GM12878 (cell line): Measurements from ENCODE around the gene PHC3. TPM values are rescaled to one million over a fixed set of nuclear protein-coding genes. Genes with fewer than 3 reads are reported as not detected.

Source experiments
- ATAC-seq: fragments of 200-7000 bp; cut with Tn5 transposase; 3 replicates; pipeline ENCODE4 v1.9.1; 2020; ENCODE audit warnings: mild to moderate bottlenecking, moderate library complexity
- BruUV-seq: library from RNA; stranded (reverse); fragments of 400-500 nt; replicated peaks from 2 replicates; lab custom pipeline; 2021; lab: Mats Ljungman, UMichigan
- CTCF ChIA-PET: fragments of 300-600 bp; sonication (Branson Sonifier 250); formaldehyde crosslinking; extraction: SDS; loops from one replicate; lab custom pipeline; 2021; ENCODE audit warnings: inconsistent platforms; lab: Yijun Ruan, JAX
- POLR2A ChIA-PET: fragments of 350-600 bp; formaldehyde crosslinking; extraction: SDS; loops from one replicate; lab custom pipeline; 2021; ENCODE audit warnings: inconsistent platforms; lab: Charles Lee
- RAD21 ChIA-PET: fragments of 300-600 bp; sonication (Branson Sonifier 250); formaldehyde crosslinking; loops from one replicate; lab custom pipeline; 2023; ENCODE audit warnings: antibody characterized with exemption; ENCODE audit not compliant: unreplicated experiment; lab: Charles Lee
- SMC1A ChIA-PET: fragments of 300-600 bp; sonication (Branson Sonifier 250); formaldehyde crosslinking; loops from one replicate; lab custom pipeline; 2023; ENCODE audit not compliant: unreplicated experiment, uncharacterized antibody; lab: Charles Lee
- DNase-seq: peaks from one replicate; pipeline ENCODE4 v3.0.0-alpha.2; 2011; ENCODE audit warnings: low read depth, low spot score
- FAIRE-seq: peaks from 3 replicates; lab custom pipeline; 2011; peaks lifted over from hg19 to GRCh38; lab: Jason Lieb, UNC
- H2AFZ ChIP-seq: 2 replicates; pipeline ENCODE4 v1.6.0; 2011; ENCODE audit warnings: low read depth, low read length, control low read depth; ENCODE audit not compliant: control insufficient read depth
- H3K27ac ChIP-seq: 2 replicates; pipeline ENCODE4 v1.5.1; 2011; ENCODE audit warnings: control low read depth; ENCODE audit not compliant: control insufficient read depth, insufficient read depth
- H3K27me3 ChIP-seq, 2 experiments: replicated peaks in 1 of 2; 2 replicates each; pipeline versions ENCODE4 v1.6.0 to v1.6.1; 2011; ENCODE audit warnings: low read length in 1 of 2; ENCODE audit not compliant: control insufficient read depth in 2 of 2, insufficient read depth in 2 of 2
- H3K36me3 ChIP-seq, 2 experiments: 2 replicates each; pipeline ENCODE4 v1.5.1; 2011; ENCODE audit warnings: low read length in 1 of 2; ENCODE audit not compliant: control insufficient read depth in 2 of 2, insufficient read depth in 2 of 2
- H3K4me1 ChIP-seq: 2 replicates; pipeline ENCODE4 v1.6.1; 2011; ENCODE audit warnings: mild to moderate bottlenecking, low read length, moderate library complexity, mixed read lengths; ENCODE audit not compliant: control insufficient read depth, insufficient read depth
- H3K4me2 ChIP-seq: 2 replicates; pipeline ENCODE4 v1.6.0; 2011; ENCODE audit warnings: control low read depth; ENCODE audit not compliant: control insufficient read depth, insufficient read depth
- H3K4me3 ChIP-seq: fragments of 200-600 bp; sonication (generic); 2 replicates; pipeline ENCODE4 v1.5.1; 2016
- H3K79me2 ChIP-seq: 2 replicates; pipeline ENCODE4 v1.6.0; 2011; ENCODE audit warnings: low read length; ENCODE audit not compliant: control insufficient read depth, insufficient read depth
- H3K9ac ChIP-seq: 2 replicates; pipeline ENCODE4 v1.8.0; 2011; ENCODE audit warnings: low read length, control low read depth, mixed read lengths; ENCODE audit not compliant: control insufficient read depth, insufficient read depth
- H3K9me3 ChIP-seq: replicated peaks from 3 replicates; pipeline ENCODE4 v1.5.1; 2011; ENCODE audit warnings: mild to moderate bottlenecking, low read length; ENCODE audit not compliant: control insufficient read depth, insufficient read depth
- H4K20me1 ChIP-seq: 2 replicates; pipeline ENCODE4 v1.6.0; 2011; ENCODE audit not compliant: control insufficient read depth, insufficient read depth
- IKZF1 ChIP-seq: fragments of 450-650 bp; conservative IDR thresholded peaks from 2 replicates; pipeline ENCODE4 v1.6.1; 2017; ENCODE audit warnings: antibody characterized with exemption, mild to moderate bottlenecking
- KLF5 ChIP-seq: fragments of 450-650 bp; IDR thresholded peaks from 2 replicates; pipeline ENCODE4 v1.6.1; 2014; ENCODE audit warnings: mild to moderate bottlenecking; ENCODE audit not compliant: partially characterized antibody
- MYB ChIP-seq: fragments of 150-350 bp; IDR thresholded peaks from 2 replicates; pipeline ENCODE4 v1.6.1; 2014; ENCODE audit warnings: mild to moderate bottlenecking, low read depth, low read length, borderline replicate concordance
- NFXL1 ChIP-seq: fragments of 450-650 bp; IDR thresholded peaks from 2 replicates; pipeline ENCODE4 v1.6.1; 2017; ENCODE audit warnings: antibody characterized with exemption, mild to moderate bottlenecking, borderline replicate concordance
- NFYA ChIP-seq: IDR thresholded peaks from 2 replicates; pipeline ENCODE4 v1.6.1; 2011; ENCODE audit warnings: low read depth, mild to moderate bottlenecking, low read length, improper control_type of control experiment, borderline replicate concordance
- NR2C1 ChIP-seq: fragments of 450-650 bp; IDR thresholded peaks from 2 replicates; pipeline ENCODE4 v1.6.1; 2017; ENCODE audit warnings: antibody characterized with exemption, mild to moderate bottlenecking, moderate library complexity
- PAX8 ChIP-seq: fragments of 450-650 bp; IDR thresholded peaks from 2 replicates; pipeline ENCODE4 v1.6.1; 2017; ENCODE audit warnings: mild to moderate bottlenecking, moderate library complexity
- PML ChIP-seq: IDR thresholded peaks from 2 replicates; pipeline ENCODE4 v1.6.1; 2012; ENCODE audit warnings: low read length, inconsistent platforms
- POLR2A ChIP-seq: IDR thresholded peaks from 2 replicates; pipeline ENCODE4 v1.6.1; 2011; ENCODE audit warnings: low read depth, mild to moderate bottlenecking, low read length
- RELA ChIP-seq: fragments of 450-650 bp; IDR thresholded peaks from 2 replicates; pipeline ENCODE4 v1.8.0; 2014; ENCODE audit warnings: borderline replicate concordance; ENCODE audit not compliant: partially characterized antibody
- SIX5 ChIP-seq: IDR thresholded peaks from 2 replicates; pipeline ENCODE4 v1.6.1; 2011; ENCODE audit warnings: mild to moderate bottlenecking, low read depth, low read length, moderate library complexity; ENCODE audit not compliant: severe bottlenecking
- SPI1 ChIP-seq: IDR thresholded peaks from 2 replicates; pipeline ENCODE4 v1.6.1; 2011; ENCODE audit warnings: low read depth, mild to moderate bottlenecking, low read length, moderate library complexity, borderline replicate concordance; ENCODE audit not compliant: insufficient read depth
- SREBF1 ChIP-seq: IDR thresholded peaks from 2 replicates; pipeline ENCODE4 v1.6.1; 2012; ENCODE audit warnings: mild to moderate bottlenecking, low read length
- YY1 ChIP-seq: IDR thresholded peaks from 2 replicates; pipeline ENCODE4 v1.6.1; 2011; ENCODE audit warnings: low read depth, mild to moderate bottlenecking, low read length
- WGBS: methylation state at CpG from one replicate; pipeline ENCODE4 v1.1.6; 2016; ENCODE audit warnings: low lambda C conversion rate; ENCODE audit not compliant: insufficient replicate concordance, insufficient coverage; ENCODE audit errors: missing lambda C conversion rate; 5-methylcytosine and 5-hydroxymethylcytosine counted together
- in situ Hi-C: fragments of 300-500 bp; cut with MboI; formaldehyde crosslinking; loops from 9 replicates; pipeline ENCODE4 v1.14.3; 2018; ENCODE audit warnings: mixed read lengths
- intact Hi-C: fragments of 100-400 bp; cut with micrococcal nuclease; formaldehyde crosslinking; loops from one replicate; pipeline ENCODE4 v1.14.2; 2022; ENCODE audit not compliant: unreplicated experiment
- polyA plus RNA-seq, 11 experiments: library from polyadenylated mRNA; depleted of rRNA in 4 of 11; unstranded in 6 of 11; stranded (reverse) in 5 of 11; fragments of >200 nt; fragmentation: Nextera tagmentation in 4 of 11; fragmentation: Illumina TruSeq in 1 of 11; extraction: Ambion mirVana in 4 of 11; extraction: Trizol in 1 of 11; gene quantifications; 1 replicate in 1 of 11; 2 replicates in 10 of 11; pipeline versions ENCODE4 v1.2.1 to v1.2.3, GENCODE V29; 2011 to 2016; ENCODE audit warnings: inconsistent platforms in 2 of 11, missing spikeins in 2 of 11, low read depth in 1 of 11
- total RNA-seq, 4 experiments: library from RNA; depleted of rRNA in 3 of 4; stranded (reverse); fragments of >200 nt in 3 of 4; fragmentation: Illumina TruSeq in 1 of 4; extraction: Trizol in 1 of 4; gene quantifications; 2 replicates each; pipeline versions ENCODE4 v1.2.1 to v1.2.3, GENCODE V29; 2013 to 2021
- TF ChIP-seq, protein P1 (sequence below): IDR thresholded peaks from 2 replicates; pipeline ENCODE4 v1.6.1; 2011; ENCODE audit warnings: borderline replicate concordance, low read depth, mild to moderate bottlenecking, moderate library complexity, mixed read lengths, low read length; ENCODE audit not compliant: insufficient read depth; ENCODE audit errors: extremely low read length
- TF ChIP-seq, protein P2 (sequence below): IDR thresholded peaks from 2 replicates; pipeline ENCODE4 v1.6.1; 2012; ENCODE audit warnings: low read depth, low read length, improper control_type of control experiment

The PHC3 gene
- total and polyA plus RNA-seq, 10 of the 15 experiments (the other 5 are each of a cell fraction or from before 2014, with no cell fraction given) = 3.3 to 62.3 (median 22.1) TPM

DNA sequence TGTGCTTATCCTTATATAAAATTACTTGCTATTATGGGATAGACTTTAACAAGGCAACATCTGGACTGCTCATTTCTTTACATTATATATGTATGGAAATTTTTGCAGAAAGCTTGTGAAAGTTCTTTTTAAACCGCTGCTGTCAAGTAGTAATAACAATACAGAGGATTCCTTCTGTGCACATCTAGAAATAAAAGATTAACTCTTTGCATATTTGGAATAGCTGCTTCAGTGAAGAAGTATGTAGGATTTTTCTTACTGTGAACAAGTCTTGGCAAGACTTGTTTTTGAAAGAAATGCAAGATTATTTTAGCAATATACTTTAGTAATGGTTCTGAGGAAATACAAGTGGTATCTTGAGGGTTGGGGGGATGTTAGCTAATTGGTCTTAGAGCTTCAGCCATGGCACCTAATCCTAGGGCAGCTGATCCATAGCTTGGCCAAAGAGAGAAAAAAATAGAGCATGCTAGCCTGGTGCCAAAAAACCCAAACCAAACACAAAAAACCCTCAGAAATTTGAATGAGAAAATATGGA is 45.0 kb upstream of the PHC3 start:
- ChIA-PET RAD21 (no interaction called here), CTCF (interaction anchor here (1.3 kb wide), 1 partner anchor 35 kb away, joined by 5 read pairs; no protein-coding TSS in a partner anchor), POLR2A (no interaction called here), SMC1A (interaction anchor here (0.9 to 1.2 kb wide), 2 partner anchors 23 to 126 kb away, joined by 3 to 4 read pairs; no protein-coding TSS in a partner anchor)
- no peak for FAIRE-seq
- no peak for ATAC-seq
- no TSS peak for BruUV-seq
- no peaks in the 10 kb centered on the region for H3K36me3 ChIP-seq
- no peaks in the 10 kb centered on the region for H4K20me1 ChIP-seq
- WGBS = 95% methylated on average over 1 of the region's 1 CpG
- H3K27me3 ChIP-seq = no peaks in the 10 kb centered on the region
- H3K4me3 ChIP-seq = no peak overlapping the region
- H3K9me3 ChIP-seq = no peaks in the 10 kb centered on the region
- H3K4me2 ChIP-seq = no peak overlapping the region
- in situ Hi-C loops (no loop called here), intact Hi-C loops (no loop called here)
- DNase-seq = no peak
- peaks cover 14% of the 10 kb centered on the region for H3K79me2 ChIP-seq
- no peak overlapping the region for H2AFZ ChIP-seq
- TF ChIP-seq SPI1 (no peak), SREBF1 (no peak), POLR2A (no peak), MYB (no peak), IKZF1 (no peak), NFYA (no peak), KLF5 (no peak), RELA (no peak), PML (no peak), NFXL1 (no peak), SIX5 (no peak), NR2C1 (no peak), YY1 (no peak), PAX8 (no peak)
- TF ChIP-seq, protein P1, sequence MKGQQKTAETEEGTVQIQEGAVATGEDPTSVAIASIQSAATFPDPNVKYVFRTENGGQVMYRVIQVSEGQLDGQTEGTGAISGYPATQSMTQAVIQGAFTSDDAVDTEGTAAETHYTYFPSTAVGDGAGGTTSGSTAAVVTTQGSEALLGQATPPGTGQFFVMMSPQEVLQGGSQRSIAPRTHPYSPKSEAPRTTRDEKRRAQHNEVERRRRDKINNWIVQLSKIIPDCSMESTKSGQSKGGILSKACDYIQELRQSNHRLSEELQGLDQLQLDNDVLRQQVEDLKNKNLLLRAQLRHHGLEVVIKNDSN = no peak
- TF ChIP-seq, protein P2, sequence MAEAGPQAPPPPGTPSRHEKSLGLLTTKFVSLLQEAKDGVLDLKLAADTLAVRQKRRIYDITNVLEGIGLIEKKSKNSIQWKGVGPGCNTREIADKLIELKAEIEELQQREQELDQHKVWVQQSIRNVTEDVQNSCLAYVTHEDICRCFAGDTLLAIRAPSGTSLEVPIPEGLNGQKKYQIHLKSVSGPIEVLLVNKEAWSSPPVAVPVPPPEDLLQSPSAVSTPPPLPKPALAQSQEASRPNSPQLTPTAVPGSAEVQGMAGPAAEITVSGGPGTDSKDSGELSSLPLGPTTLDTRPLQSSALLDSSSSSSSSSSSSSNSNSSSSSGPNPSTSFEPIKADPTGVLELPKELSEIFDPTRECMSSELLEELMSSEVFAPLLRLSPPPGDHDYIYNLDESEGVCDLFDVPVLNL = no peak
- no peak overlapping the region for H3K27ac ChIP-seq
- no peaks in the 10 kb centered on the region for H3K4me1 ChIP-seq
- no peak overlapping the region for H3K9ac ChIP-seq
